H1 (cell line): ENCODE data around the gene PBX1. TPM values are rescaled to one million over a fixed set of nuclear protein-coding genes. Genes with fewer than 3 reads are reported as not detected.

ENCODE experiments used
- POLR2A ChIP-seq, 2 experiments: IDR thresholded peaks; 1 replicate in 1 of 2; 2 replicates in 1 of 2; pipeline ENCODE4 v1.6.1; 2011; ENCODE audit warnings: low read depth in 2 of 2, low read length in 2 of 2, mild to moderate bottlenecking in 2 of 2; ENCODE audit errors: control extremely low read depth in 1 of 2
- POU5F1 ChIP-seq: IDR thresholded peaks from 2 replicates; pipeline ENCODE4 v1.6.1; 2011; ENCODE audit warnings: low read depth, mild to moderate bottlenecking, low read length, moderate library complexity
- polyA plus RNA-seq, 7 experiments: library from polyadenylated mRNA; depleted of rRNA in 3 of 7; stranded (reverse) in 5 of 7; unstranded in 2 of 7; fragments of >200 nt in 5 of 7; fragments of 200-250 nt in 2 of 7; gene quantifications; 1 replicate in 5 of 7; 2 replicates in 1 of 7; 4 replicates in 1 of 7; pipeline versions ENCODE4 v1.2.1 to v1.2.3, GENCODE V29; 2011 to 2013; ENCODE audit warnings: missing spikeins in 2 of 7, mixed read lengths in 2 of 7
- total RNA-seq: library from RNA; stranded (reverse); fragmentation: NEBNext Ultra II Directional; extraction: Animal tissue kit (Norgen Biotek cat#: 25700); gene quantifications from 2 replicates; pipeline ENCODE4 v1.2.1, GENCODE V29; 2021
- TF ChIP-seq, protein P1 (sequence below): IDR thresholded peaks from 2 replicates; pipeline ENCODE4 v1.6.1; 2012; ENCODE audit warnings: inconsistent platforms

Gene PBX1
- total and polyA plus RNA-seq, 2 of the 8 experiments (the other 6 are each of a cell fraction or from before 2014, with no cell fraction given) = 87.4 to 124 TPM

DNA sequence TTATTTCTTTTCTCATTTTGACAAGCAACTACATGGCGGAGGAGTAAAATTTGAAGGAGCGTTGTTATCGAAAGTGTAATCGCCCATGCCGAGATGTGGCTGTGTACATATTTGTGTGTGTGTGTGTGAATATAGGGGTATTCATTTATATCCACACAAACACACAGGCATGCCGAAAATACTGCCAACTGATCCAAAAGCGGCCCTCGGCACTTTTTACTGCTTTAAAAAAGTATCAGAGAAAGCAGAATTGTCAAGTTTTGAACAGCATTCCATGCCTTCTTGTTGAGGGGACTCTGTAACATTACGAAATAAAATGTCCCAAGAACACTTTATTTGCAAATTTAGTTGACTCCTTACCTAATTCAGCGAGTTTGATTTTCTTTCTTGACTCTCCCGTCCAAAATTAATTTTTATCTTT is 1.1 kb downstream of the PBX1 start (continued):
- TF ChIP-seq POU5F1 (no peak), POLR2A (IDR thresholded peaks at IDR 0.05; ENCODE audit: control extremely low read depth in 1 of 2, low read depth in 2 of 2, low read length in 2 of 2) (no peak)
- TF ChIP-seq, protein P1, sequence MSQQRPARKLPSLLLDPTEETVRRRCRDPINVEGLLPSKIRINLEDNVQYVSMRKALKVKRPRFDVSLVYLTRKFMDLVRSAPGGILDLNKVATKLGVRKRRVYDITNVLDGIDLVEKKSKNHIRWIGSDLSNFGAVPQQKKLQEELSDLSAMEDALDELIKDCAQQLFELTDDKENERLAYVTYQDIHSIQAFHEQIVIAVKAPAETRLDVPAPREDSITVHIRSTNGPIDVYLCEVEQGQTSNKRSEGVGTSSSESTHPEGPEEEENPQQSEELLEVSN = no peak
